ENCODE measurements around the gene RITA1. TPM values are rescaled to one million over a fixed set of nuclear protein-coding genes. Genes with fewer than 3 reads are reported as not detected.
A peak's percentile ranks its signal among the peaks of the same experiment; 100 is the strongest.

RITA1 gene
- total and polyA plus RNA-seq, 4 donors = 9.1 to 19.7 (median 14.3) TPM

GRCh38 chr12:113184900-113185179 lies 681 bp upstream of the RITA1 start:
- no peaks in the 10 kb centered on the region for H3K27me3 ChIP-seq (ENCODE audit: control insufficient read depth in 3 of 3, insufficient read depth in 3 of 3, low read length in 2 of 3)
- H3K9me3 ChIP-seq (ENCODE audit: control insufficient read depth in 4 of 4, insufficient read depth in 3 of 4, low read length in 3 of 4) = no peaks in the 10 kb centered on the region
- peak overlapping the region; percentile 90 to 99 for H3K27ac ChIP-seq (ENCODE audit: low read depth in 1 of 2, low read length in 1 of 2)
- H3K4me3 ChIP-seq = peak overlapping the region; percentile 89
- ATAC-seq (ENCODE audit: insufficient read depth, low FRiP score) = peak; percentile 85
- peak overlapping the region; percentile 83 to 90 for H3K9ac ChIP-seq (ENCODE audit: insufficient read depth in 1 of 2, low read length in 2 of 2)
- DNase-seq = peak; percentile 91 to 94 (median 94)
- peaks cover 0 to 16% (median 9%) of the 10 kb centered on the region in 4 donors for H3K36me3 ChIP-seq (ENCODE audit: control insufficient read depth in 4 of 4, insufficient read depth in 4 of 4, low read length in 4 of 4)
- no peak for TF ChIP-seq CTCF (IDR thresholded peaks at IDR 0.05; ENCODE audit: control extremely low read depth, extremely low read depth)
- WGBS, 2 donors = 0% methylated on average over 20 of the region's 20 CpGs
- peaks cover 0 to 14% (median 10%) of the 10 kb centered on the region in 5 donors for H3K4me1 ChIP-seq (ENCODE audit: control insufficient read depth in 5 of 5, insufficient read depth in 5 of 5, low read length in 5 of 5)

- H3K4me3 ChIP-seq = peak overlapping the region; percentile 89
- peak overlapping the region; percentile 90 to 99 for H3K27ac ChIP-seq (ENCODE audit: low read depth in 1 of 2, low read length in 1 of 2)
- H3K27me3 ChIP-seq (ENCODE audit: control insufficient read depth in 3 of 3, insufficient read depth in 3 of 3, low read length in 2 of 3) = no peaks in the 10 kb centered on the region
- peak overlapping the region; percentile 86 to 90 for H3K9ac ChIP-seq (ENCODE audit: insufficient read depth in 1 of 2, low read length in 2 of 2)
- peaks cover 0 to 14% (median 10%) of the 10 kb centered on the region in 5 donors for H3K4me1 ChIP-seq (ENCODE audit: control insufficient read depth in 5 of 5, insufficient read depth in 5 of 5, low read length in 5 of 5)
- no peak for ATAC-seq (ENCODE audit: insufficient read depth, low FRiP score)
- 8 to 14% methylated on average over 11 of the region's 11 CpGs for WGBS, 2 donors
- no peak for TF ChIP-seq CTCF (IDR thresholded peaks at IDR 0.05; ENCODE audit: control extremely low read depth, extremely low read depth)
- peak in 2 of 3 donors; percentile 44 to 53 for DNase-seq
- no peaks in the 10 kb centered on the region for H3K9me3 ChIP-seq (ENCODE audit: control insufficient read depth in 4 of 4, insufficient read depth in 3 of 4, low read length in 3 of 4)
- peaks cover 0 to 15% (median 6%) of the 10 kb centered on the region in 4 donors for H3K36me3 ChIP-seq (ENCODE audit: control insufficient read depth in 4 of 4, insufficient read depth in 4 of 4, low read length in 4 of 4)
Observed at GRCh38 chr12:113186033-113186365, 478 bp downstream of the RITA1 start.

- WGBS, 2 donors = 86 to 93% methylated on average over 16 of the region's 16 CpGs
- H3K27me3 ChIP-seq (ENCODE audit: control insufficient read depth in 3 of 3, insufficient read depth in 3 of 3, low read length in 2 of 3) = no peaks in the 10 kb centered on the region
- no peak for TF ChIP-seq CTCF (IDR thresholded peaks at IDR 0.05; ENCODE audit: control extremely low read depth, extremely low read depth)
- ATAC-seq (ENCODE audit: insufficient read depth, low FRiP score) = no peak
- peaks cover 0 to 15% (median 12%) of the 10 kb centered on the region in 4 donors for H3K36me3 ChIP-seq (ENCODE audit: control insufficient read depth in 4 of 4, insufficient read depth in 4 of 4, low read length in 4 of 4)
- no peak for DNase-seq
- peak overlapping the region in 1 of 2 donors; percentile 35 for H3K27ac ChIP-seq (ENCODE audit: low read depth in 1 of 2, low read length in 1 of 2)
- H3K9me3 ChIP-seq (ENCODE audit: control insufficient read depth in 4 of 4, insufficient read depth in 3 of 4, low read length in 3 of 4) = no peaks in the 10 kb centered on the region
- H3K4me3 ChIP-seq = no peak overlapping the region
- peaks cover 0 to 14% (median 10%) of the 10 kb centered on the region in 5 donors for H3K4me1 ChIP-seq (ENCODE audit: control insufficient read depth in 5 of 5, insufficient read depth in 5 of 5, low read length in 5 of 5)
- H3K9ac ChIP-seq (ENCODE audit: insufficient read depth in 1 of 2, low read length in 2 of 2) = peak overlapping the region; percentile 25 to 86
Observed at GRCh38 chr12:113186666-113187325, 1.3 kb downstream of the RITA1 start.

GRCh38 chr12:113189361-113189760 lies 3.8 kb downstream of the RITA1 start:
- Histone ChIP-seq H3K36me3 (ENCODE audit: control insufficient read depth in 4 of 4, insufficient read depth in 4 of 4, low read length in 4 of 4) (peaks cover 0 to 17% (median 11%) of the 10 kb centered on the region in 4 donors), H3K4me1 (ENCODE audit: control insufficient read depth in 5 of 5, insufficient read depth in 5 of 5, low read length in 5 of 5) (peaks cover 0 to 15% (median 6%) of the 10 kb centered on the region in 5 donors), H3K27me3 (ENCODE audit: control insufficient read depth in 3 of 3, insufficient read depth in 3 of 3, low read length in 2 of 3) (no peaks in the 10 kb centered on the region), H3K27ac (ENCODE audit: low read depth in 1 of 2, low read length in 1 of 2) (no peak overlapping the region), H3K9ac (ENCODE audit: insufficient read depth in 1 of 2, low read length in 2 of 2) (no peak overlapping the region), H3K4me3 (no peak overlapping the region), H3K9me3 (ENCODE audit: control insufficient read depth in 4 of 4, insufficient read depth in 3 of 4, low read length in 3 of 4) (no peaks in the 10 kb centered on the region)
- no peak for ATAC-seq (ENCODE audit: insufficient read depth, low FRiP score)
- TF ChIP-seq CTCF (IDR thresholded peaks at IDR 0.05; ENCODE audit: control extremely low read depth, extremely low read depth) = no peak
- WGBS, 2 donors = 81 to 86% methylated on average over 2 of the region's 2 CpGs
- no peak for DNase-seq
